ENCODE measurements around the gene ARID2.

GRCh38 chr12:45697371-45697770, 32.1 kb upstream of the ARID2 start:
- TF ChIP-seq CTCF (IDR thresholded peaks at IDR 0.05; ENCODE audit: insufficient read depth, low read length, poor library complexity, severe bottlenecking) (no peak), EZH2phosphoT487 (conservative IDR thresholded peaks at IDR 0.05; ENCODE audit: low read length) (no peak)

All from SU-DHL-6 (cell line).